Epithelial cell of esophagus (primary cell): ENCODE data around the gene KLF1.

Experiments
- DNase-seq: peaks from one replicate; pipeline ENCODE4 v3.0.0; 2010; ENCODE audit warnings: low read depth
- H3K4me3 ChIP-seq: 2 replicates; pipeline ENCODE4 v1.5.1; 2011; ENCODE audit warnings: mild to moderate bottlenecking, low read length, control low read depth
- TF ChIP-seq, protein P1 (sequence below): IDR thresholded peaks from 2 replicates; pipeline ENCODE4 v1.5.1; 2011; ENCODE audit warnings: low read depth, mild to moderate bottlenecking, low read length, control low read depth, inconsistent platforms; ENCODE audit not compliant: insufficient read depth; ENCODE audit errors: missing control alignments

Gene KLF1

DNA sequence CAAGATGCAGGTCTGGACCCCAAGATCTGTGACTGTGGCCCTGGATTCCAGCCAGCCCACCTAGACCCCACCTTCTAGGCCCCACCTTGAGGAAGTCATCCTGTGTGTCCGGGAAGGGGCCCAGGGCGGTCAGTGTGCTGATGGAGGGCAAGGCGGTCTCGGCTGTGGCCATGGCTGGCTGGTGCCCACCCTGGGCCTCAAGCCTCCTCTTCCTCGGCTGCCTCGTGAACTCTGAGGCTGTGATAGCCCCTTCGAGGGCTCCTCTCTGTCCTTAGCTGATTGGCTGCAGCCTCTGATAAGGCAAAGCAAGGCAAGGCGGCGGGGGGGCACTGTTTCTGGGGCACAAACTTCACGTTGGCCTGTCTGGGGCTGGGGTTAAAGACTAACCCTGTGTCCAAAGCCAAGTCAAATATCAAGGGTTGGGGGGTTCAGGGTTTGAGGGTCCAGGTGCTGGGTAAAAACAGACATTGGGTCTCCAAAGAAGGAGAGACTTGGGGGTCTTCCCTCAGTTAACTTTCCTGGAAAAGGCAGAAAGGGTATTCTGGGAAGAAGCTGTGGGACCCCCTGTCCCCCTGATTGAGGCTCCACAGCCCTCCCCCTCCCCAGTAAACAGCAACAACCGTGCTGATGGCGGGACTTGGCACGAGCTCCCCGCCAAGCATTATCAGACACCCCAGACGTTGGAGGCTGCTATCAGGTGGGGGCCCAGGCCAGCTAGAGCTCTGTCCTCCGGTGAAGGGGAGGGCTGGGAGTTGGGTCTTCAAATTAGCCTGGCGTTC lies at the start of gene KLF1:
KLF1 (minus strand) TSS at position 233 of the 779 bp plus-strand sequence; CDS start at position 172, 61 bp downstream.
- TF ChIP-seq, protein P1, sequence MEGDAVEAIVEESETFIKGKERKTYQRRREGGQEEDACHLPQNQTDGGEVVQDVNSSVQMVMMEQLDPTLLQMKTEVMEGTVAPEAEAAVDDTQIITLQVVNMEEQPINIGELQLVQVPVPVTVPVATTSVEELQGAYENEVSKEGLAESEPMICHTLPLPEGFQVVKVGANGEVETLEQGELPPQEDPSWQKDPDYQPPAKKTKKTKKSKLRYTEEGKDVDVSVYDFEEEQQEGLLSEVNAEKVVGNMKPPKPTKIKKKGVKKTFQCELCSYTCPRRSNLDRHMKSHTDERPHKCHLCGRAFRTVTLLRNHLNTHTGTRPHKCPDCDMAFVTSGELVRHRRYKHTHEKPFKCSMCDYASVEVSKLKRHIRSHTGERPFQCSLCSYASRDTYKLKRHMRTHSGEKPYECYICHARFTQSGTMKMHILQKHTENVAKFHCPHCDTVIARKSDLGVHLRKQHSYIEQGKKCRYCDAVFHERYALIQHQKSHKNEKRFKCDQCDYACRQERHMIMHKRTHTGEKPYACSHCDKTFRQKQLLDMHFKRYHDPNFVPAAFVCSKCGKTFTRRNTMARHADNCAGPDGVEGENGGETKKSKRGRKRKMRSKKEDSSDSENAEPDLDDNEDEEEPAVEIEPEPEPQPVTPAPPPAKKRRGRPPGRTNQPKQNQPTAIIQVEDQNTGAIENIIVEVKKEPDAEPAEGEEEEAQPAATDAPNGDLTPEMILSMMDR = no peak
- no peak for DNase-seq
- no peak within 1 kb of the TSS for H3K4me3 ChIP-seq

DNA sequence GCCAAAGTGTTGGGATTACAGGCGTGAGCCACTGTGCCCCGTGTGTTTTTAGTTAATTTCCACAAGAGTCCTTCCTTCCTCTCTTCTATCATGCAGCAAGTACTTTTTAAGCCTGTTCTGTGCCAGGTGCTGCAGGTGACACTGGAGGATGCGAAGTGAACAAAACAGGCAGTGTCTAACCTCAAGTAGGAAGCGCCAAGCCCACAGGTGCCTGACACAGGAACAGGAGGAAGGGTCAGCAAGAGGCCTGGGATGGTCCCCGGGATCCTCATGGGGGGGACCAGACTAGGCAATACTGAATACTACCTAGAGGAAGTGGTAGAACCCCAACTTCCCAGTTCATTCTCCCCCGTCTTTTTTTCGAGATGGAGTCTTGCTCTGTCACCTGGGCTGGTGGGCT lies 49.6 kb upstream of the KLF1 start:
- H3K4me3 ChIP-seq = no peak overlapping the region
- TF ChIP-seq, protein P1 = no peak
- no peak for DNase-seq

DNA sequence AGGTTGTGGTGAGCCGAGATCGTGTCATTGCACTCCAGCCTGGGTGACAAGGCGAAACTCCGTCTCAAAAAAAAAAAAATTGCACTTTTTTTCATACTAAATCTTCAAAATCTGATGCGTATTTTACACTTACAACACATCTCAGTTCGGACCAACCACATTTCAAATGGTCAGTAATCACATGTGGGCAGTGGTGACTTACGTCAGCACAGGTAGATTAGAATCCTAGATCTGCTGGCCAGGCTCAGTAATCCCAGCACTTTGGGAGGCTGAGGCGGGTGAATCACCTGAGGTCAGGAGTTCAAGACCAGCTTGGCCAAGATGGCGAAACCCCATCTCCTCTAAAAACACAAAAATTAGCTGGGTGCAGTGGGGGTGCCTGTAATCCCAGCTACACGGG lies 48.1 kb upstream of the KLF1 start:
- TF ChIP-seq, protein P1 = no peak

DNA sequence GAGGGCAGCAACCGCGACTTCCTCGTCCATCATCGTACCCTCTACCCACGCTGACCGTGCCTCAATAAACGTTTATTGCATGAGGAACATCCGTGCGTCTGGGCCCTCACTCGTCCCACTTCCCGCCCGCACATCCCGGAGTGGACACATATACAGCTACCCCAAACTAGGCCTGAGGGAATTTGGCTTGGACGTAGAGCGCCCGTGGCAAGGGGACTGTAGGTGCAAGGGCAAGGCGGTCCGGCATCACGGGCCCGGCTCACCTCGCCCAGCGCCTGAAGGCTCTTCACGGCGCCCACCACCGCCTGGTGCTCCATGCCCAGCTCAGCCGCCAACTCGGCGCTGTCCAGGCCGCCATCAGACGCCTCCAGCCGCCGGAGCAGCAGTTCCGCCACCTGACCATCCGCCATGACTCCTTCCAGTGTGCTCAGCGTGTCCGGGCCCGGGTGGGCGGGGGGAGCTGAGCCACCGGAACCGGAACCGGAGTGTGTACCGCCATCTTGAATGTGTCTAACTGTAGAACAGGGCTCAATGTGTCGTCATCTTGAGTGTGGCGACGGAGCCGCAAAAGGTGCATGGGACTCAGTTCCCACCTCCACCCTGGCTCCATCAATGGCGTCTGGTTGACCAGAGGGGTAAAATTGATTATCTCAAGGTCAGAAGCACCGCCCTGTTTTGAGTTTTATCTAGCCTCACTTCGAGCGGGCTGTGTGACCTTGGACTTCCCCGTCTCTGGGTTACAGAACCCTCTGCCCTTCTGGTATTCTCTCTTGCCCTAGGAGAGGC lies 46.5 kb upstream of the KLF1 start, which contains the start of gene FARSA:
FARSA (minus strand) TSS at position 425 of the 786 bp plus-strand sequence; CDS start at position 410, 15 bp downstream.
- peak within 1 kb of the TSS; percentile 99 for H3K4me3 ChIP-seq
- DNase-seq = peak; percentile 94
- TF ChIP-seq, protein P1 = no peak

More for the DNA sequence above, 48.1 kb upstream of the KLF1 start:
- DNase-seq = no peak
- H3K4me3 ChIP-seq = no peak overlapping the region

DNA sequence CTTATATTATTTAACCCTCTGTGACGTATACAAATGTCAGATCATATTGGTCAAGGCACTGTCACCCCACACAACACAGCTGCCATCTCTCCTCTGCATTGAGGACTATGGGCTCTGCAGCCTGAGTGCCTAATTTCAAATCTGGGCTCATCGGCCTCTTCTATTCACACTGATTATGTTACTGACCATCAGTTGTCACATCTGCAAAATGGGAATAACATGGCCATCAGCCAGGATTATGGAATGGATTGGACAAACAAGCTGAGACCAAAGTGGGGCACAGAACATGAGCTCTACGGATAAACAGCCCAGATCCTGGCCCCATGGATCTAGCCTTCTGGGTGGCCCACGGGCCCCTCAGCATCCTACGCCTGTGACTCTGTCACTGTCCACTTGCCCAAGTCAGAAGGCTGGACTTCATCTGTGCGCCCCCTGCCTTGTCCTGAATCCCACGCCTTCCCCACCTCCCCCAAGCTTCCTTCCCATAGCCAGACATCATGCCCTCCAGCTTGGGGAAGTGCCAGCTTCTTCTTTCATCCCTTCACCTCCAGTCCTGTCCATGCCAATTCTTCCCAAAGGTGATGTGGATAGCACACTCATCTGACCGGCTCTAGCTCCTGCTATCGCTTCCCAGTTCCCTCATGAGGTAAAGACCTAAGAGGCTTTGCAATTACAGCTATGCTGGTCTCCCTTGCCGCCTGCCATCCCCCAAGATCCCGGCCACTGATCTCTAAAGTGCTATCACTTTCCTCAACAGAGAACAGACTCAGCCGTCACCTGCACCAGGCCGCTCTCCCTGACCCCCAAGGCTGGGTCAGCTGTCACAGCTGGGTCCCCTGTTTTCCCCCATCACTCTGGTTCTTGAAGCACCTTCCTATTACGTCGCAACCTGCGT lies 45.6 kb upstream of the KLF1 start:
- H3K4me3 ChIP-seq = peak overlapping the region; percentile 99
- TF ChIP-seq, protein P1 = no peak
- no peak for DNase-seq

DNA sequence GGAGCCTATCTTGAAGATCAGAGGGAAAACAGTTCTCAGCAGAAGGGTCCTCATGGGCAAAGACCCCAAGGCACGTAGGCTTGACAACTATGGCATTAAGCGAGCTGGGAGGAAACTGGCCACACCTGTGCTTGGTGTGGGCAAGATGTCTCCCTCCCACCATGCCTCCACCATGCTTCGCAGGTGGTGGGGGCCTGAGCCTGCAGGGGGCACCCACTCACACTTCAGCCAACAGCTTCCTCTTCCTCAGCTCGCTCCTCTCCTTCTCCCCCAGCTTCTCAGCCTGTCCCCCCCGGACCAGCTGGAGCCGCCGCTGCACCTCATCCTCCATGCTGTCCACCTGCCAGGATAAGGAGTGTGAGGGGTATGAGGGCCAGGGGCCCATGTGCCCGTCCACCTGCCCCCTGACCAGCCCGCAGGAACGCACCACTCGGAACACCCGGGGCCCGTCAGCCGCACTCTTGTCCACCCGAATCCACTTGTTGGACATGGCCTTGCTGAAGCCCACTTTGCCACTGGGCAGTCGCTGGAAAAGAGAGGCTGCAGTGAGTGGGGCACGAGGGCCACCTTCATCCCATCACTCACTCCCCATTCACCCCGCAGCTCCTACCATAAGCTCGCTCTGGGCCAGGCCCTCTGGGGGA lies 43.1 kb upstream of the KLF1 start:
- TF ChIP-seq, protein P1 = no peak
- no peak overlapping the region for H3K4me3 ChIP-seq
- no peak for DNase-seq
